HFFc6 (cell line): Measurements from ENCODE around the gene WFDC8. TPM values are rescaled to one million over a fixed set of nuclear protein-coding genes. Genes with fewer than 3 reads are reported as not detected.

Experiments used
- DNase-seq: peaks from one replicate; pipeline ENCODE4 v3.0.0-alpha.2; 2018
- H3K27ac Mint-ChIP-seq: 2 replicates; pipeline ENCODE4 v1.8.0; 2020; ENCODE audit warnings: mild to moderate bottlenecking, mixed read lengths
- H3K27me3 Mint-ChIP-seq: 2 replicates; pipeline ENCODE4 v1.8.0; 2021; ENCODE audit warnings: mild to moderate bottlenecking, moderate library complexity, mixed read lengths; ENCODE audit not compliant: insufficient read depth
- H3K36me3 Mint-ChIP-seq: 2 replicates; pipeline ENCODE4 v1.8.0; 2021; ENCODE audit warnings: low read depth, mixed read lengths
- H3K4me1 Mint-ChIP-seq: 2 replicates; pipeline ENCODE4 v1.8.0; 2020; ENCODE audit warnings: low read depth, mixed read lengths
- H3K4me3 Mint-ChIP-seq: 2 replicates; pipeline ENCODE4 v1.8.0; 2020; ENCODE audit warnings: mild to moderate bottlenecking, moderate library complexity, mixed read lengths
- H3K9me3 Mint-ChIP-seq: 2 replicates; pipeline ENCODE4 v1.8.0; 2020; ENCODE audit warnings: mild to moderate bottlenecking, mixed read lengths
- total RNA-seq, 6 experiments: library from RNA; stranded (reverse); fragmentation: NEBNext Ultra II Directional; extraction: Animal tissue kit (Norgen Biotek cat#: 25700); gene quantifications; 2 replicates in 1 of 6; 3 replicates in 5 of 6; pipeline ENCODE4 v1.2.3, GENCODE V29; 2021
- TF ChIP-seq, protein P1 (sequence below): fragments of 200-600 bp; sonication (generic); IDR thresholded peaks from 2 replicates; pipeline ENCODE4 v1.5.0; 2021; ENCODE audit warnings: antibody characterized with exemption, mild to moderate bottlenecking

The WFDC8 gene
- total RNA-seq, 6 experiments from 2014 or later, result not detected

DNA sequence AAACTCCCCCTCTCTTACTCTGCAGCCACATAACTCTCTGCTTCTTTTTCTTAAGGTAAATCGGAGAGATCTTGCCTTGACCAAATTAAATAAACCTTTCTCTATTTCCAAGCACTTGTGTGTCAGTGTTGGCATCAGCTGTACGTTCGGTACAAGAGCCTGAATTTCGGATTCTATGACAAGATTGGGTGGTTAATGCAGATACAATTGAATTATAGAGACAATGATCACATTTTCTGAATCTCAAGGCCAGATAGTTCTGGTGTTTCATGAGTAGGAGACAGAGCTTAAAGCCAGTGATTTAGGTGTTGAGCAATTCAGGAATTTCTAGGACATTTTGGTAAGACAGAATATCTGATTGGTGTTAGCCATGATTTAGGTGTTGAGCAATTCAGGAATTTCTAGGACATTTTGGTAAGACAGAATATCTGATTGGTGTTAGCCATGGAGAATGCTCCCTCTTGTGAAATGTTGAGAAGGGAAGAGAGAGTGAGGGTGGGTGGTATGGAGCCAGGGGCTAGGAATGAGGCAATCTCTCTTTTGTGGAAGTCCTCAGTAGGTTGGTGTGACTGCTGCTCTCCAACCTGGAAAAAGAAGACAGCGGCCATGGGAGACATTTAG lies 68.7 kb downstream of the WFDC8 start:
- Mint-ChIP-seq H3K4me1 (no peaks in the 10 kb centered on the region), H3K36me3 (no peaks in the 10 kb centered on the region), H3K27ac (no peak overlapping the region), H3K4me3 (no peak overlapping the region), H3K9me3 (no peaks in the 10 kb centered on the region), H3K27me3 (peaks cover 6% of the 10 kb centered on the region; the same call in 1 of the 2 replicates)
- TF ChIP-seq, protein P1, sequence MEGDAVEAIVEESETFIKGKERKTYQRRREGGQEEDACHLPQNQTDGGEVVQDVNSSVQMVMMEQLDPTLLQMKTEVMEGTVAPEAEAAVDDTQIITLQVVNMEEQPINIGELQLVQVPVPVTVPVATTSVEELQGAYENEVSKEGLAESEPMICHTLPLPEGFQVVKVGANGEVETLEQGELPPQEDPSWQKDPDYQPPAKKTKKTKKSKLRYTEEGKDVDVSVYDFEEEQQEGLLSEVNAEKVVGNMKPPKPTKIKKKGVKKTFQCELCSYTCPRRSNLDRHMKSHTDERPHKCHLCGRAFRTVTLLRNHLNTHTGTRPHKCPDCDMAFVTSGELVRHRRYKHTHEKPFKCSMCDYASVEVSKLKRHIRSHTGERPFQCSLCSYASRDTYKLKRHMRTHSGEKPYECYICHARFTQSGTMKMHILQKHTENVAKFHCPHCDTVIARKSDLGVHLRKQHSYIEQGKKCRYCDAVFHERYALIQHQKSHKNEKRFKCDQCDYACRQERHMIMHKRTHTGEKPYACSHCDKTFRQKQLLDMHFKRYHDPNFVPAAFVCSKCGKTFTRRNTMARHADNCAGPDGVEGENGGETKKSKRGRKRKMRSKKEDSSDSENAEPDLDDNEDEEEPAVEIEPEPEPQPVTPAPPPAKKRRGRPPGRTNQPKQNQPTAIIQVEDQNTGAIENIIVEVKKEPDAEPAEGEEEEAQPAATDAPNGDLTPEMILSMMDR, result no peak
- DNase-seq, result no peak

DNA sequence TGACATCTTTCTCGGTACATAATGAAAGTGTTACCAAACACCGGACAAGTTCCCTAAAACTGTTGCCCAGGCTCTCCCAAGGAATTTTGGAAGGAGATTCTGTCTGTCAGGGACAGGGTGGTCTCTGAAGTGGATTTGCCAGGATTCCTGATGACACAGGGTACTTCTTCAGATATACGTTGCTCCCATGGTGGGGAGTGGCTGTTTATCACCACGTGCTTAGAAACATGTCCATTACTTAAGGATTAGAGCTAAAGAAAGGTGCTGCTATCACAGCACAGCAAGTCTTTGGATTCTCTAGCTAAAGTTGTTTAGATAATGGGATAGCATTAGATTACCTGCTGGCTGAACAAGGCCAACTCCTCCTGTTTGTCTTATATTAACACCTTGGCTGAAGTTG lies 70.0 kb downstream of the WFDC8 start:
- Mint-ChIP-seq H3K4me1 (no peaks in the 10 kb centered on the region), H3K27me3 (peaks cover 6% of the 10 kb centered on the region; the same call in 1 of the 2 replicates), H3K36me3 (no peaks in the 10 kb centered on the region), H3K9me3 (no peaks in the 10 kb centered on the region), H3K27ac (no peak overlapping the region), H3K4me3 (no peak overlapping the region)
- TF ChIP-seq, protein P1, result no peak
- no peak for DNase-seq

DNA sequence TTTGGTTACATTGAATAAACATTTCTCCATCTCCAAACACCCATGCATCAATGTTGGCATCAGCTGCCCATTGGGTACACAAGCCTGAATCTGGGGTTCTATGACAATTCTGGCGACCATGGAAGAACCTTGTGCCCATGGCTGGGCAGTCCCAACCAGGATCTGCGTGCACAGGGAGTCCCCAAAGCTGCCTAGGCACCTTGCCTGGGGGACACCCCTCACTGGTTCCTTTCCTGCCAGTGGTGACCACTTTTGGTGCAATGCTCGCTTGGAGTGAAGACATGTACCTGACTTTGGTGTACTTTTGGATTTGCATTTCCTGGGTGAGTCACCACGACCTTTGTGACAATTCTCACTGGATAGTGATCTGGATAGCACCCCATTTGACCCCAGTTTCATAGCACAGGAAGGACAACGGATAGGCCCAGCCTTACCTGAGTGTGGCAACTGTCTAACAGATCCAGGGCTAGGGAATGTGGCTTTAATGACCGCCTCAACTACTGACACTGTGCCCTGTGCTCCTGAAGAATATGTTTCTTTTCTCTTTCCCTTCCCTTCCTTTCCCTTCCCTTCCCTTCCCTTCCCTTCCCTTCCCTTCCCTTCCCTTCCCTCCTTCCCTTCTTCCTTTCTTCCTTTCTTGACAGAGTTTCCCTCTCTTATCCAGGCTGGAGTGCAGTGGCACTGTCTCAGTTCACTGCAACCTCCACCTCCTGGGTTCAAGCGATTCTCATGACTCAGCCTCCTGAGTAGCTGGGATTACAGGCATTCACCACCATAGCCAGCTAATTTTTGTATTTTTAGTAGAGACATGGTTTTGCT lies 70.8 kb downstream of the WFDC8 start:
- Mint-ChIP-seq H3K27me3 (peaks cover 6% of the 10 kb centered on the region; the same call in 1 of the 2 replicates), H3K4me1 (no peaks in the 10 kb centered on the region), H3K4me3 (no peak overlapping the region), H3K27ac (no peak overlapping the region), H3K36me3 (no peaks in the 10 kb centered on the region), H3K9me3 (no peaks in the 10 kb centered on the region)
- DNase-seq, result no peak
- TF ChIP-seq, protein P1, result no peak

DNA sequence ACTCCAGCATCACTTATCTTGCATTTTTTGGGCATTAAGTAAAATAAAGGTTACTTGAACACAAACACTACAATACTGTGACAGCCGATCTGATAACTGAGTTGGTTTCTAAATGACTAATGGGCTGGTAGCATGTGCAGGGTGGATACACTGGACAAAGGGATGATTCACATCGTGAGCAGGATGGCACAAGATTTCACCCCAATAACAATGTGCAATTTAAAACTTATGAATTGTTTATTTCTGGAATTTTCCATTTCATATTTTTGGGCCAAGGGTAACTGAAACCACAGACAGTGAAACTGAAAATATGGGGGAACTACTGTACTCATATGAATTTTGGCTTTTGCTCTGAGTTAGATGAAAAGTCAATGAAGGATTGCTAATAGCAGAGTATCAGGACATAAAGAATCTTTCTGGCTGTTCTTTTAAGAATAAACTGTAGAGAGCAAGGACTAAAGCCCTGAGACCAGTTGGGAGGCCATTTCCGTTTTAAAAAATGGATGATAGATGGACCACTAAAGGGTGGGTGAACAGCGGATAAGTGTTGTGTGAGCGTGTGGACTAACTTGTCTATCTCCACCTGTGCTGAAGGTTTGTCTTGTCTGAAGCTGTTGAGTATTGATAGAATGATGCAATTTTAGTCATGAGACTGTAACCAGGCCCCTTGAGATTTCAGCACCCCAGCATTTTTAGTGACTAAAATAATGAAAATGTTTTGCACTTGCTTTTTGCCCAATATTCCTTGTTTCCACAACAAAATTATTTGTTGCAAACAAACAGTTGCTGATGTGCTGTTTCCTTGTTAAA lies 71.9 kb downstream of the WFDC8 start:
- H3K4me3 Mint-ChIP-seq, result no peak overlapping the region

GRCh38 chr20:45506398-45506797 lies 72.7 kb downstream of the WFDC8 start:
- Mint-ChIP-seq H3K9me3 (no peaks in the 10 kb centered on the region), H3K4me3 (no peak overlapping the region), H3K36me3 (no peaks in the 10 kb centered on the region), H3K27me3 (peaks cover 5% of the 10 kb centered on the region; the same call in 1 of the 2 replicates), H3K4me1 (no peaks in the 10 kb centered on the region), H3K27ac (no peak overlapping the region)
- no peak for DNase-seq
- TF ChIP-seq, protein P1, result no peak

More for the DNA sequence above, 71.9 kb downstream of the WFDC8 start:
- no peak for DNase-seq
- TF ChIP-seq, protein P1, result no peak
- Mint-ChIP-seq H3K9me3 (no peaks in the 10 kb centered on the region), H3K27me3 (peaks cover 6% of the 10 kb centered on the region; the same call in 1 of the 2 replicates), H3K27ac (no peak overlapping the region), H3K4me1 (no peaks in the 10 kb centered on the region), H3K36me3 (no peaks in the 10 kb centered on the region)
